Transverse colon (tissue), 4 donors: ENCODE data around the gene DNMBP. TPM values are rescaled to one million over a fixed set of nuclear protein-coding genes. Genes with fewer than 3 reads are reported as not detected.

ENCODE experiments used
- DNase-seq: peaks from one replicate; pipeline ENCODE4 v3.0.0-alpha.2; 2019
- H3K27ac ChIP-seq, 4 donors: fragments of 200-600 bp; sonication (generic); 2 replicates each; pipeline ENCODE4 v1.5.1; 2016 to 2018; ENCODE audit warnings: inconsistent platforms in 4 of 4
- H3K27me3 ChIP-seq: fragments of 200-600 bp; sonication (generic); 2 replicates; pipeline ENCODE4 v1.5.1; 2017; ENCODE audit warnings: inconsistent platforms
- H3K36me3 ChIP-seq, 4 donors: fragments of 200-600 bp; sonication (generic); 2 replicates each; pipeline ENCODE4 v1.5.1; 2017 to 2019; ENCODE audit warnings: inconsistent platforms in 4 of 4
- H3K4me1 ChIP-seq, 4 donors: fragments of 200-600 bp; sonication (generic); 2 replicates each; pipeline ENCODE4 v1.5.1; 2017 to 2020; ENCODE audit warnings: inconsistent platforms in 4 of 4
- H3K4me3 ChIP-seq, 4 donors: fragments of 200-600 bp; sonication (generic); 1 replicate in 1 of 4; 2 replicates in 3 of 4; pipeline versions ENCODE4 v1.5.1 to v1.6.1; 2017 to 2019; ENCODE audit warnings: inconsistent platforms in 4 of 4
- H3K9me3 ChIP-seq, 2 donors: fragments of 200-600 bp; sonication (generic); 2 replicates each; pipeline ENCODE4 v1.5.1; 2017 to 2019; ENCODE audit warnings: inconsistent platforms in 2 of 2
- EP300 ChIP-seq: sonication (generic); formaldehyde crosslinking; IDR thresholded peaks from one replicate; pipeline ENCODE4 v1.6.1; 2017; ENCODE audit warnings: antibody characterized with exemption, low read depth
- POLR2A ChIP-seq: fragments of 450-650 bp; IDR thresholded peaks from one replicate; pipeline ENCODE4 v1.6.1; 2016; ENCODE audit warnings: antibody characterized with exemption, mild to moderate bottlenecking, moderate library complexity
- POLR2AphosphoS5 ChIP-seq, 3 donors: sonication (generic); formaldehyde crosslinking; IDR thresholded peaks; one replicate each; pipeline ENCODE4 v1.6.1; 2016; ENCODE audit warnings: antibody characterized with exemption in 3 of 3
- WGBS, 2 donors: methylation state at CpG; one replicate each; pipeline ENCODE4 v1.1.5; 2018; ENCODE audit warnings: low coverage in 1 of 2; 5-methylcytosine and 5-hydroxymethylcytosine counted together
- in situ Hi-C, 4 donors: fragments of 200-750 bp; cut with MboI; loops; one replicate each; pipeline versions ENCODE4 v1.15.0 to v1.15.1; 2017; ENCODE audit warnings: low sequenced_read_pairs in 3 of 4, low pct_ligation_motif_present in 1 of 4, low pct_unique_long_range_greater_than_20kb in 1 of 4
- intact Hi-C: fragments of 100-400 bp; cut with DNase I; formaldehyde crosslinking; loops from one replicate; pipeline ENCODE4 v1.15.1; 2023; ENCODE audit warnings: low total_unique reads
- total RNA-seq, 4 donors: library from RNA; depleted of rRNA; stranded (reverse); fragments of >200 nt; gene quantifications; one replicate each; pipeline ENCODE4 v1.1.0, GENCODE V29; 2016
- TF ChIP-seq, protein P1 (sequence below), 5 experiments: fragments of 200-600 bp in 3 of 5; fragments of 450-650 bp in 2 of 5; sonication (generic) in 3 of 5; IDR thresholded peaks; 1 replicate in 2 of 5; 2 replicates in 3 of 5; pipeline ENCODE4 v1.5.1; 2016 to 2017; ENCODE audit warnings: antibody characterized with exemption in 5 of 5, inconsistent platforms in 3 of 5, mild to moderate bottlenecking in 2 of 5, moderate library complexity in 1 of 5

The DNMBP gene
- total RNA-seq, 4 donors from 2014 or later, result 38.5 to 68.5 (median 48.0) TPM

DNA sequence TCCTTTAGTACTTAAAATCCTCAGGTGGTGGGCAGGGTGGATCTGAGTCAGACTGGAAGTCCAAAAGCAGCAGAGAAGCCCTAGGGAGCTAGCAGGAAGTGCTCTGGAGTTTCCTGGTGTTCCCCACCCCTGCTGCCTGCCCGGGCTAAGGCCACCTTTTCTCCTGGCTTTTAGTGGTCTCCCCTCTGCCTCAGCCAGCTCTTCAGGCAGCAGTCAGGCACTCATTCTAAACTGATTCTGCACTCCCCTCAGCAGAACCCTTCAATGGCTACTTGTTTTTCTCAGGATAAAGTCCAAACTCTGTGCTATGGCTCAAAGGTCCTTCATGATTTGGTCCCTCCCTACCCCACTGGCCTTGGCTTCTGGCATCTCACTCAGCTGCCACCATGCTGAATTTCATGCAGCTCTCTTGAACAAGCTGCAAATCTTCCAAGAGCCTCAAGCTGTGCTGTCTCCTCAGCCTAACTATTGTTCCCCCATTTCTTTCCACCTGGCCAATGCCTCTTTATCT lies 28.9 kb upstream of the DNMBP start:
- peaks cover 0 to 17% (median 8%) of the 10 kb centered on the region in 4 donors for H3K4me1 ChIP-seq
- 40% methylated on average over 1 of the region's 1 CpG; no CpG with 5 or more reads in 1 of the 2 donors for WGBS, 2 donors
- no peaks in the 10 kb centered on the region for H3K27me3 ChIP-seq
- TF ChIP-seq, protein P1, sequence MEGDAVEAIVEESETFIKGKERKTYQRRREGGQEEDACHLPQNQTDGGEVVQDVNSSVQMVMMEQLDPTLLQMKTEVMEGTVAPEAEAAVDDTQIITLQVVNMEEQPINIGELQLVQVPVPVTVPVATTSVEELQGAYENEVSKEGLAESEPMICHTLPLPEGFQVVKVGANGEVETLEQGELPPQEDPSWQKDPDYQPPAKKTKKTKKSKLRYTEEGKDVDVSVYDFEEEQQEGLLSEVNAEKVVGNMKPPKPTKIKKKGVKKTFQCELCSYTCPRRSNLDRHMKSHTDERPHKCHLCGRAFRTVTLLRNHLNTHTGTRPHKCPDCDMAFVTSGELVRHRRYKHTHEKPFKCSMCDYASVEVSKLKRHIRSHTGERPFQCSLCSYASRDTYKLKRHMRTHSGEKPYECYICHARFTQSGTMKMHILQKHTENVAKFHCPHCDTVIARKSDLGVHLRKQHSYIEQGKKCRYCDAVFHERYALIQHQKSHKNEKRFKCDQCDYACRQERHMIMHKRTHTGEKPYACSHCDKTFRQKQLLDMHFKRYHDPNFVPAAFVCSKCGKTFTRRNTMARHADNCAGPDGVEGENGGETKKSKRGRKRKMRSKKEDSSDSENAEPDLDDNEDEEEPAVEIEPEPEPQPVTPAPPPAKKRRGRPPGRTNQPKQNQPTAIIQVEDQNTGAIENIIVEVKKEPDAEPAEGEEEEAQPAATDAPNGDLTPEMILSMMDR (IDR thresholded peaks at IDR 0.05), result no peak
- TF ChIP-seq EP300 (no peak), POLR2A (no peak), POLR2AphosphoS5 (IDR thresholded peaks at IDR 0.05) (no peak)
- intact Hi-C loops (no loop called here), in situ Hi-C loops (no loop called here)
- H3K9me3 ChIP-seq, result no peaks in the 10 kb centered on the region
- no peak overlapping the region for H3K4me3 ChIP-seq
- peak overlapping the region; percentile 5 to 69 (median 38) for H3K27ac ChIP-seq
- peak; percentile 18 for DNase-seq
- no peaks in the 10 kb centered on the region for H3K36me3 ChIP-seq

DNA sequence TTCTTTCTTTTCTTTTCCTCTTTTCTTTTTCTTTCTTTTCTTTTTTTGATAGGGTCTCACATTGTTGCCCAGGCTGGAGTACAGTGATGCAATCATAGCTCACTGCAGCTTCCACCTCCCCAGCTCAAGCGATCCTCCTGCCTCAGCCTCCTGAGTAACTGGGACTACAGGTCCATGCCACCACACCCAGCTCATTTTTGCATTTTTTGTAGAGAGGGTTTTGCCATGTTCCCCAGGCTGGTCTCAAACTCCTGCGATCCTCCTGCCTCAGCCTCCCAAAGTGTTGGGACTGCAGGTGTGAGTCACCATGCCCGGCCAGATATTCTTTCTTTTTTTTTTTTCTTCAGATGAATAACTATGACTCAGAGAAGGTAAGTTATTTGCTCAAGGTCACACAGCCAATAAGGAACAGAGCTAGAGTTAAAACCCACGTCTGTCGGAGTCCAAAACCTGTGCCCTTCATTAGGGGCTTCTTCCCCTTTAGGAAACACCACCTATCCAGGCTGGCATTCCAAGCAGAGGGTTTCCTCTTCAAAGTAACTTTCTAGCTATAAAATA lies 28.1 kb upstream of the DNMBP start:
- WGBS, 2 donors, result 76 to 80% methylated on average over 3 to 5 of the region's 5 CpGs
- Histone ChIP-seq H3K36me3 (no peaks in the 10 kb centered on the region), H3K9me3 (no peaks in the 10 kb centered on the region), H3K4me3 (no peak overlapping the region), H3K4me1 (peaks cover 0 to 17% (median 8%) of the 10 kb centered on the region in 4 donors), H3K27me3 (no peaks in the 10 kb centered on the region), H3K27ac (peak overlapping the region; percentile 5 to 69 (median 38))
- intact Hi-C loops (no loop called here), in situ Hi-C loops (no loop called here)
- TF ChIP-seq EP300 (no peak), POLR2A (no peak), POLR2AphosphoS5 (IDR thresholded peaks at IDR 0.05) (no peak)
- TF ChIP-seq, protein P1 (IDR thresholded peaks at IDR 0.05), result no peak
- no peak for DNase-seq

DNA sequence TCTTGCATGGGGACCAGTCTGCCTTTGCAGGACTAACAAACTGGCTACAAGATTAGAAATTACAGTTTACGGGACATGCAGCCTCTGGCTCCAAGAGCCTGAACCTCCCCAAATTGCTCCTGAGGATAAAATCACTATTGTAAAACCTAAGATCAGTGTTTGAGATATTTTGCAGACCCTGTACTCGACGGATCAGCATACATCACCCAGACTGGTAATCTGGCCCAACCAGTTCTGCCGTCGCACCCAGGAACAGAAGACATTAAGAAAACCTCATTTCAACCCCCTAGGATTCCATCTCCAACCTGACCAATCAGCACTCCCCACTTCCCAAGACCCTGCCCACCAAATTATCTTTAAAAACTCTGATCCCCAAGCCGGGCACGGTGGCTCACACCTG lies 27.1 kb upstream of the DNMBP start:
- H3K36me3 ChIP-seq, result no peaks in the 10 kb centered on the region
- intact Hi-C loops (no loop called here), in situ Hi-C loops (no loop called here)
- no peaks in the 10 kb centered on the region for H3K27me3 ChIP-seq
- H3K4me3 ChIP-seq, result no peak overlapping the region
- DNase-seq, result no peak
- WGBS, 2 donors, result 79 to 80% methylated on average over 5 to 7 of the region's 7 CpGs
- H3K9me3 ChIP-seq, result no peaks in the 10 kb centered on the region
- no peak for TF ChIP-seq POLR2A
- no peak for TF ChIP-seq EP300
- TF ChIP-seq, protein P1 (IDR thresholded peaks at IDR 0.05), result no peak
- no peak for TF ChIP-seq POLR2AphosphoS5 (IDR thresholded peaks at IDR 0.05)
- no peak overlapping the region for H3K27ac ChIP-seq
- peaks cover 0 to 17% (median 8%) of the 10 kb centered on the region in 4 donors for H3K4me1 ChIP-seq

DNA sequence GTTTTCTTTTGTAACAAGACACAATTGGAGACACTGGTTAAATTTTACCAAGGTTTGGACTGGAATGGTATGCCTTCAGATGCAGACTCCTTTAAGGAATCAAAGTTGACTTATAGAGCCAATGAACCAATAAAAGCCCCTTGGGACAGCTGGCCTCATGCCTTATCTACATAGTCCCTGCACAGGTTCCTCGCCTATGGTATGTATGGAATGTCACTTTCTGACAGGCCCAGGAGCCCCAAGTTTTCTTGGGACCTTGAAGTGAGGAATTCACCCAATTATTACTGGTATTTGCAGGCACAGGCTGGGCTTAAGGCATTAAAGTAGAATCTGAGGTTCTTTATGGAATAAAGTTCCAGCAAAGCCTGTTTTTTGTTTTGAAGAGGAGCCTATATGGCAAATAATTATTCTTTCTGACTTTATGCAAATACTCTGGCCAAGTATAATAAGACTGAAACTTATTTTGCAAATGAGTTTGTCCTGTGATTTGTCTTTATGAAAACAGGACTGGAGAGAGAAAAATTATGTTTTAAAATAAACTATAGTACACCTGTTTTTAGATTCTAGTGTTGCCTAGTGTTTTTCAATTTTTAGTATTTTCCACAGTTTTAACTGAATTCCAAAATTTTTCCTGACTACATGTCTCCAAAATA lies 24.1 kb upstream of the DNMBP start:
- no peak overlapping the region for H3K27ac ChIP-seq
- intact Hi-C loops (no loop called here), in situ Hi-C loops (no loop called here)
- H3K4me1 ChIP-seq, result peaks cover 0 to 13% (median 6%) of the 10 kb centered on the region in 4 donors
- 70 to 83% methylated on average over 1 of the region's 1 CpG for WGBS, 2 donors
- TF ChIP-seq POLR2AphosphoS5 (IDR thresholded peaks at IDR 0.05) (no peak), EP300 (no peak), POLR2A (no peak)
- TF ChIP-seq, protein P1 (IDR thresholded peaks at IDR 0.05), result no peak
- no peak overlapping the region for H3K4me3 ChIP-seq
- H3K36me3 ChIP-seq, result no peaks in the 10 kb centered on the region
- no peak for DNase-seq
- H3K27me3 ChIP-seq, result no peaks in the 10 kb centered on the region
- H3K9me3 ChIP-seq, result no peaks in the 10 kb centered on the region
